ENCODE measurements around the gene TSHZ3. TPM values are rescaled to one million over a fixed set of nuclear protein-coding genes. Genes with fewer than 3 reads are reported as not detected.

The TSHZ3 gene
- total RNA-seq, 1 experiment from 2014 or later: 3.2 TPM

- no peak overlapping the region for H3K27ac ChIP-seq (ENCODE audit: insufficient read length, low read depth, low read length)
- no peak overlapping the region for H4K8ac ChIP-seq (replicated peaks; ENCODE audit: insufficient read length, low read depth, low read length)
- peaks cover 0 to 7% of the 10 kb centered on the region in 2 experiments; a peak in 4 of 5 replicates for H3K9me3 Mint-ChIP-seq
- no peak overlapping the region for H4K91ac ChIP-seq (ENCODE audit: insufficient read length, low read depth, low read length)
- H3T11ph ChIP-seq (ENCODE audit: low read length): no peak overlapping the region
- peaks cover 5 to 7% of the 10 kb centered on the region in 2 experiments for H3K4me1 Mint-ChIP-seq
- H3K23ac ChIP-seq (ENCODE audit: insufficient read length, low read depth, low read length): no peak overlapping the region
- H3K79me1 ChIP-seq (ENCODE audit: insufficient read depth, low read depth, low read length, poor library complexity, severe bottlenecking): no peaks in the 10 kb centered on the region
- no peaks in the 10 kb centered on the region for H4K20me1 ChIP-seq (ENCODE audit: control insufficient read depth, insufficient read depth, insufficient read length)
- no peak overlapping the region for H2AK5ac ChIP-seq (ENCODE audit: insufficient read length, low read length)
- H3K27ac Mint-ChIP-seq: no peak overlapping the region
- no peak overlapping the region for H3K4me2 ChIP-seq (ENCODE audit: insufficient read depth, insufficient read length, low read length)
- H3K79me2 ChIP-seq (ENCODE audit: insufficient read depth, low read length): no peaks in the 10 kb centered on the region
- no peak overlapping the region for H4K5ac ChIP-seq (ENCODE audit: insufficient read length, low read depth, low read length)
- no peak overlapping the region for H3K9ac ChIP-seq (ENCODE audit: extremely low read depth, insufficient read length, low read length)
- DNase-seq: no peak
- H3K27me3 ChIP-seq (ENCODE audit: insufficient read depth, low read length): no peaks in the 10 kb centered on the region
- H3K18ac ChIP-seq (ENCODE audit: insufficient read length, low read depth, low read length): no peak overlapping the region
- WGBS (ENCODE audit: extremely low coverage, insufficient read length, low lambda C conversion rate): no CpG with 5 or more reads among the region's 1 CpG
- no peaks in the 10 kb centered on the region for H3K4me1 ChIP-seq (ENCODE audit: insufficient read depth, low read length)
- no peak overlapping the region for H2BK15ac ChIP-seq (ENCODE audit: low read depth, low read length)
- no peak overlapping the region for H3K4me3 Mint-ChIP-seq
- no peak overlapping the region for H3K56ac ChIP-seq (ENCODE audit: insufficient read length, low read depth, low read length)
- H3K36me3 Mint-ChIP-seq (ENCODE audit: insufficient read depth in 1 of 3, low read depth in 3 of 3): peaks cover 4 to 16% (median 6%) of the 10 kb centered on the region in 3 experiments; a peak in 4 of 7 replicates
- H3K4ac ChIP-seq (ENCODE audit: low read depth, low read length): no peak overlapping the region
- no peak overlapping the region for H2BK12ac ChIP-seq (ENCODE audit: insufficient read length, low read depth, low read length)
- no peak overlapping the region for H2BK20ac ChIP-seq (ENCODE audit: low read depth, low read length, poor library complexity, severe bottlenecking)
- no peaks in the 10 kb centered on the region for H3K9me3 ChIP-seq (ENCODE audit: control insufficient read depth, low read depth, low read length)
- H3K27me3 Mint-ChIP-seq (ENCODE audit: low read depth): no peaks in the 10 kb centered on the region; the same call in 1 of the 2 replicates
- no peaks in the 10 kb centered on the region for H3K23me2 ChIP-seq (ENCODE audit: insufficient read length, low read depth, low read length, poor library complexity, severe bottlenecking)
- no peak overlapping the region for H2AFZ ChIP-seq (ENCODE audit: low read length)
- TF ChIP-seq CTCF (conservative IDR thresholded peaks at IDR 0.05): no peak
- H2BK120ac ChIP-seq (ENCODE audit: low read depth, low read length, poor library complexity, severe bottlenecking): no peak overlapping the region
- H2BK5ac ChIP-seq (ENCODE audit: insufficient read length, low read length): no peak overlapping the region
- H3K14ac ChIP-seq (ENCODE audit: insufficient read depth, low read length): no peak overlapping the region
Measured at GRCh38 chr19:31377736-31378135, 28.5 kb upstream of the TSHZ3 start.
